Measurements from ENCODE around the gene CEMIP.

The CEMIP gene

GRCh38 chr15:80745888-80746287 is 33.3 kb upstream of the CEMIP start:
- H3K79me2 ChIP-seq (ENCODE audit: insufficient read depth, low read length), result no peaks in the 10 kb centered on the region

GRCh38 chr15:80747317-80748053 is 31.7 kb upstream of the CEMIP start:
- no peaks in the 10 kb centered on the region for H4K20me1 ChIP-seq (ENCODE audit: insufficient read depth, low read length, poor library complexity, severe bottlenecking)
- no peak overlapping the region for H3K4me3 ChIP-seq (ENCODE audit: low read length, poor library complexity, severe bottlenecking)
- H3K79me2 ChIP-seq (ENCODE audit: insufficient read depth, low read length), result no peaks in the 10 kb centered on the region
- H2AFZ ChIP-seq (ENCODE audit: low read length), result no peak overlapping the region
- no peaks in the 10 kb centered on the region for H3F3A ChIP-seq (ENCODE audit: low read depth)
- no peaks in the 10 kb centered on the region for H3K9me2 ChIP-seq (replicated peaks; ENCODE audit: low read depth, low read length)
- no peak overlapping the region for H3K9ac ChIP-seq (ENCODE audit: low read depth, low read length, poor library complexity, severe bottlenecking)
- H3K4me1 ChIP-seq (ENCODE audit: insufficient read depth, low read length, poor library complexity, severe bottlenecking), result no peaks in the 10 kb centered on the region
- TF ChIP-seq EZH2phosphoT487 (IDR thresholded peaks at IDR 0.05; ENCODE audit: borderline replicate concordance) (no peak), CTCF (conservative IDR thresholded peaks at IDR 0.05; ENCODE audit: low read length) (no peak)
- H3K4me2 ChIP-seq (ENCODE audit: low read depth, low read length, poor library complexity, severe bottlenecking), result no peak overlapping the region
- H3K9me3 ChIP-seq (ENCODE audit: insufficient read depth, low read depth, low read length), result no peaks in the 10 kb centered on the region
- H3K36me3 ChIP-seq (ENCODE audit: insufficient read depth, low read length), result no peaks in the 10 kb centered on the region
- no peaks in the 10 kb centered on the region for H3K27me3 ChIP-seq (ENCODE audit: insufficient read depth, low read length, poor library complexity, severe bottlenecking)

More at GRCh38 chr15:80745888-80746287, 33.3 kb upstream of the CEMIP start:
- TF ChIP-seq CTCF (conservative IDR thresholded peaks at IDR 0.05; ENCODE audit: low read length) (no peak), EZH2phosphoT487 (IDR thresholded peaks at IDR 0.05; ENCODE audit: borderline replicate concordance) (no peak)
- Histone ChIP-seq H3K4me2 (ENCODE audit: low read depth, low read length, poor library complexity, severe bottlenecking) (no peak overlapping the region), H3K4me1 (ENCODE audit: insufficient read depth, low read length, poor library complexity, severe bottlenecking) (no peaks in the 10 kb centered on the region), H3K4me3 (ENCODE audit: low read length, poor library complexity, severe bottlenecking) (no peak overlapping the region), H3K9me3 (ENCODE audit: insufficient read depth, low read depth, low read length) (no peaks in the 10 kb centered on the region), H3F3A (ENCODE audit: low read depth) (no peaks in the 10 kb centered on the region), H3K9me2 (replicated peaks; ENCODE audit: low read depth, low read length) (no peaks in the 10 kb centered on the region), H2AFZ (ENCODE audit: low read length) (no peak overlapping the region), H3K36me3 (ENCODE audit: insufficient read depth, low read length) (no peaks in the 10 kb centered on the region), H3K27me3 (ENCODE audit: insufficient read depth, low read length, poor library complexity, severe bottlenecking) (no peaks in the 10 kb centered on the region), H3K9ac (ENCODE audit: low read depth, low read length, poor library complexity, severe bottlenecking) (no peak overlapping the region), H4K20me1 (ENCODE audit: insufficient read depth, low read length, poor library complexity, severe bottlenecking) (no peaks in the 10 kb centered on the region)

GRCh38 chr15:80749589-80749988 is 29.6 kb upstream of the CEMIP start:
- Histone ChIP-seq H3K4me2 (ENCODE audit: low read depth, low read length, poor library complexity, severe bottlenecking) (no peak overlapping the region), H3K9me3 (ENCODE audit: insufficient read depth, low read depth, low read length) (no peaks in the 10 kb centered on the region), H3K79me2 (ENCODE audit: insufficient read depth, low read length) (no peaks in the 10 kb centered on the region), H3K36me3 (ENCODE audit: insufficient read depth, low read length) (no peaks in the 10 kb centered on the region), H3K9me2 (replicated peaks; ENCODE audit: low read depth, low read length) (no peaks in the 10 kb centered on the region), H3K4me1 (ENCODE audit: insufficient read depth, low read length, poor library complexity, severe bottlenecking) (no peaks in the 10 kb centered on the region), H3K27me3 (ENCODE audit: insufficient read depth, low read length, poor library complexity, severe bottlenecking) (no peaks in the 10 kb centered on the region), H3K4me3 (ENCODE audit: low read length, poor library complexity, severe bottlenecking) (no peak overlapping the region), H4K20me1 (ENCODE audit: insufficient read depth, low read length, poor library complexity, severe bottlenecking) (no peaks in the 10 kb centered on the region), H2AFZ (ENCODE audit: low read length) (no peak overlapping the region), H3K9ac (ENCODE audit: low read depth, low read length, poor library complexity, severe bottlenecking) (no peak overlapping the region), H3F3A (ENCODE audit: low read depth) (no peaks in the 10 kb centered on the region)
- TF ChIP-seq CTCF (conservative IDR thresholded peaks at IDR 0.05; ENCODE audit: low read length), result no peak
- no peak for TF ChIP-seq EZH2phosphoT487 (IDR thresholded peaks at IDR 0.05; ENCODE audit: borderline replicate concordance)

Measured in Loucy (cell line).